Caco-2 (cell line): ENCODE measurements around the gene NOP16. TPM values are rescaled to one million over a fixed set of nuclear protein-coding genes. Genes with fewer than 3 reads are reported as not detected.

Experiments
- BruUV-seq: library from RNA; stranded (reverse); fragments of 400-500 nt; replicated peaks from 2 replicates; lab custom pipeline; 2021; lab: Mats Ljungman, UMichigan
- CTCF ChIA-PET: fragments of 300-600 bp; sonication (Branson Sonifier 250); formaldehyde crosslinking; loops from one replicate; lab custom pipeline; 2022; ENCODE audit warnings: antibody characterized with exemption; lab: Charles Lee
- POLR2A ChIA-PET: fragments of 300-600 bp; sonication (Branson Sonifier 250); formaldehyde crosslinking; loops from one replicate; lab custom pipeline; 2022; ENCODE audit warnings: antibody characterized with exemption; lab: Charles Lee
- DNase-seq, 2 experiments: peaks; one replicate each; pipeline versions ENCODE4 v3.0.0 to v3.0.0-alpha.2; 2020 to 2022
- H3K27me3 ChIP-seq: replicated peaks from 2 replicates; pipeline ENCODE4 v1.6.0; 2011; ENCODE audit warnings: low read length; ENCODE audit not compliant: control insufficient read depth, insufficient read depth
- H3K36me3 ChIP-seq: 2 replicates; pipeline ENCODE4 v1.5.1; 2011; ENCODE audit warnings: low read length; ENCODE audit not compliant: control insufficient read depth, insufficient read depth
- H3K4me1 ChIP-seq: fragments of 250-450 bp; sonication (Bioruptor Pico); 2 replicates; pipeline ENCODE4 v1.5.1; 2020; ENCODE audit warnings: mild to moderate bottlenecking
- H3K4me3 ChIP-seq: 2 replicates; pipeline ENCODE4 v1.5.1; 2011; ENCODE audit warnings: low read depth, mild to moderate bottlenecking, control low read depth, low read length
- H3K9me3 ChIP-seq: fragments of 250-450 bp; sonication (Bioruptor Pico); 2 replicates; pipeline ENCODE4 v1.5.1; 2020; ENCODE audit warnings: mild to moderate bottlenecking, moderate library complexity
- H3K27ac Mint-ChIP-seq: one replicate; pipeline ENCODE4 v1.8.0; 2022; ENCODE audit warnings: mixed read lengths; ENCODE audit not compliant: unreplicated experiment
- H3K27me3 Mint-ChIP-seq: one replicate; pipeline ENCODE4 v1.8.0; 2022; ENCODE audit warnings: mixed read lengths; ENCODE audit not compliant: insufficient read depth, unreplicated experiment
- H3K36me3 Mint-ChIP-seq: one replicate; pipeline ENCODE4 v1.8.0; 2022; ENCODE audit warnings: mild to moderate bottlenecking, mixed read lengths; ENCODE audit not compliant: insufficient read depth, unreplicated experiment
- H3K4me1 Mint-ChIP-seq: one replicate; pipeline ENCODE4 v1.8.0; 2022; ENCODE audit warnings: low read depth, mixed read lengths; ENCODE audit not compliant: unreplicated experiment
- H3K4me3 Mint-ChIP-seq: one replicate; pipeline ENCODE4 v1.8.0; 2022; ENCODE audit warnings: mild to moderate bottlenecking, moderate library complexity, mixed read lengths; ENCODE audit not compliant: unreplicated experiment
- H3K9me3 Mint-ChIP-seq: one replicate; pipeline ENCODE4 v1.8.0; 2022; ENCODE audit warnings: mixed read lengths; ENCODE audit not compliant: unreplicated experiment
- intact Hi-C: fragments of 100-400 bp; cut with micrococcal nuclease; formaldehyde crosslinking; loops from one replicate; pipeline ENCODE4 v1.10.0; 2022; ENCODE audit not compliant: unreplicated experiment
- total RNA-seq: library from RNA; stranded (reverse); gene quantifications from 2 replicates; pipeline ENCODE4 v1.2.3, GENCODE V29; 2022
- TF ChIP-seq, protein P1 (sequence below), 2 experiments: fragments of 200-600 bp in 1 of 2; IDR thresholded peaks; 1 replicate in 1 of 2; 2 replicates in 1 of 2; pipeline versions ENCODE4 v1.5.1 to v1.8.0; 2011 to 2022; ENCODE audit warnings: antibody characterized with exemption in 1 of 2, control low read depth in 1 of 2, inconsistent platforms in 1 of 2, low read depth in 1 of 2, low read length in 1 of 2, mild to moderate bottlenecking in 1 of 2, moderate library complexity in 1 of 2; ENCODE audit not compliant: insufficient read depth in 1 of 2, severe bottlenecking in 1 of 2, unreplicated experiment in 1 of 2

The NOP16 gene
- total RNA-seq, 1 experiment from 2014 or later: 48.0 TPM

DNA sequence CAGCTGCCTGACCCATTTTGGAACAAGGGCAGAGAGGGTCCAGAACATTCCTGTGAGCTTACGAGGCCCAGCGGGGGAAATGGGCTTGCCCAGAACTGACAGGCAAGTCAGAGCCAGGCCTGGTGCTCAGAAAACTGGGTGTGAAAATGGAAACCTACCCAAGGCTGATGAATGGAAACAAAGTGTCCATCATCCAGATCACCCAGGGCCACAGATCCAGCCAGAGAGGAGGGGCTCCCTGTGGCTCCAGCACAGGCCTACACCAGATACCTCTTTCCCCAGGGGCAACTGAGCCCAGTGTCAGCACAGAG is 24.8 kb upstream of the NOP16 start:
- Mint-ChIP-seq H3K4me3 (no peak overlapping the region), H3K27ac (no peak overlapping the region), H3K27me3 (no peaks in the 10 kb centered on the region), H3K9me3 (no peaks in the 10 kb centered on the region), H3K36me3 (peaks cover 25% of the 10 kb centered on the region), H3K4me1 (peaks cover 21% of the 10 kb centered on the region)
- intact Hi-C loops: loop anchor here (10.0 kb wide), 1 partner anchor 72 kb away; no protein-coding TSS in a partner anchor
- ChIA-PET CTCF (no interaction called here), POLR2A (no interaction called here)
- no peaks in the 10 kb centered on the region for H3K27me3 ChIP-seq
- no peak overlapping the region for H3K4me3 ChIP-seq
- H3K36me3 ChIP-seq: no peaks in the 10 kb centered on the region
- no TSS peak for BruUV-seq
- TF ChIP-seq, protein P1, sequence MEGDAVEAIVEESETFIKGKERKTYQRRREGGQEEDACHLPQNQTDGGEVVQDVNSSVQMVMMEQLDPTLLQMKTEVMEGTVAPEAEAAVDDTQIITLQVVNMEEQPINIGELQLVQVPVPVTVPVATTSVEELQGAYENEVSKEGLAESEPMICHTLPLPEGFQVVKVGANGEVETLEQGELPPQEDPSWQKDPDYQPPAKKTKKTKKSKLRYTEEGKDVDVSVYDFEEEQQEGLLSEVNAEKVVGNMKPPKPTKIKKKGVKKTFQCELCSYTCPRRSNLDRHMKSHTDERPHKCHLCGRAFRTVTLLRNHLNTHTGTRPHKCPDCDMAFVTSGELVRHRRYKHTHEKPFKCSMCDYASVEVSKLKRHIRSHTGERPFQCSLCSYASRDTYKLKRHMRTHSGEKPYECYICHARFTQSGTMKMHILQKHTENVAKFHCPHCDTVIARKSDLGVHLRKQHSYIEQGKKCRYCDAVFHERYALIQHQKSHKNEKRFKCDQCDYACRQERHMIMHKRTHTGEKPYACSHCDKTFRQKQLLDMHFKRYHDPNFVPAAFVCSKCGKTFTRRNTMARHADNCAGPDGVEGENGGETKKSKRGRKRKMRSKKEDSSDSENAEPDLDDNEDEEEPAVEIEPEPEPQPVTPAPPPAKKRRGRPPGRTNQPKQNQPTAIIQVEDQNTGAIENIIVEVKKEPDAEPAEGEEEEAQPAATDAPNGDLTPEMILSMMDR (IDR thresholded peaks at IDR 0.05; ENCODE audit: insufficient read depth in 1 of 2, low read depth in 1 of 2, low read length in 1 of 2, severe bottlenecking in 1 of 2, unreplicated experiment in 1 of 2): no peak
- no peak for DNase-seq
- H3K4me1 ChIP-seq: peaks cover 17% of the 10 kb centered on the region
- H3K9me3 ChIP-seq: no peaks in the 10 kb centered on the region

DNA sequence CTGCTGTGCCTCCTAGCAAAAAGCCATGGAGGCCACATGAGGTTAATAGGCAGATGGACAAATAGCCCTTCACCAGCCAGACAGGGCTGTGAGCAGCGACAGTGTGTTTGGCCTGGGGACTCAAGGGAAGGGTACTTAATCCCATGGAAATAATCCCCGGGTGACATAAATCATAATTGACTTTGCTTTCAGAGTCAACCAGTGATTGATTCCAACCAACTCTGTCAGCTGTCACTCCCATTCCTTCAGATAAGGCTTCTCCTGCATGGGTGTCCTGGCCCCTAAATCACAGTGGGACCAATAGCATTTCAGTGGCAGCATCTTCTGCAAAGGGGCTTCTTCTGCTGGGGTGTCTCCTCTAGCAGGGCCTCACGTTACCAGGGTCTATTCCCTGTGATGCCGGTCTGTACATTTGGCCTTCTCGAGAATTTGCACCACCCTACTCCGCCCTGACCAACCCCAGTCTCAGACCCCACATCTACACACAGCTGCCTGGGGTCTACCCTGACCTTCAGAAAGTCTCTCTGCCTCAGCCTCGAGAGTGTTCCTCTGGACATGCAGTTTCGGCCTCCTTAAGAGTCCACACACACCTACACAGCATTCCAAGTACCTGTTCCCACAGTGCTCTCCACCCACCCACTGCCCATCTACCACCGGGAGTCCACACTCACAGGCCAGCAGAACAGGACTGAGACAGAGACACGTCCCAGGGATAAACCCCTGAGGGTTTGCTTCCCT is 24.3 kb upstream of the NOP16 start:
- Mint-ChIP-seq H3K4me3 (no peak overlapping the region), H3K36me3 (peaks cover 27% of the 10 kb centered on the region), H3K4me1 (peaks cover 17% of the 10 kb centered on the region), H3K9me3 (no peaks in the 10 kb centered on the region), H3K27ac (no peak overlapping the region), H3K27me3 (no peaks in the 10 kb centered on the region)
- ChIA-PET CTCF (no interaction called here), POLR2A (no interaction called here)
- intact Hi-C loops: loop anchor here (10.0 kb wide), 1 partner anchor 72 kb away; no protein-coding TSS in a partner anchor
- no TSS peak for BruUV-seq
- Histone ChIP-seq H3K27me3 (no peaks in the 10 kb centered on the region), H3K36me3 (no peaks in the 10 kb centered on the region), H3K4me3 (no peak overlapping the region), H3K4me1 (peaks cover 12% of the 10 kb centered on the region), H3K9me3 (no peaks in the 10 kb centered on the region)
- TF ChIP-seq, protein P1 (IDR thresholded peaks at IDR 0.05; ENCODE audit: insufficient read depth in 1 of 2, low read depth in 1 of 2, low read length in 1 of 2, severe bottlenecking in 1 of 2, unreplicated experiment in 1 of 2): no peak
- DNase-seq: no peak

DNA sequence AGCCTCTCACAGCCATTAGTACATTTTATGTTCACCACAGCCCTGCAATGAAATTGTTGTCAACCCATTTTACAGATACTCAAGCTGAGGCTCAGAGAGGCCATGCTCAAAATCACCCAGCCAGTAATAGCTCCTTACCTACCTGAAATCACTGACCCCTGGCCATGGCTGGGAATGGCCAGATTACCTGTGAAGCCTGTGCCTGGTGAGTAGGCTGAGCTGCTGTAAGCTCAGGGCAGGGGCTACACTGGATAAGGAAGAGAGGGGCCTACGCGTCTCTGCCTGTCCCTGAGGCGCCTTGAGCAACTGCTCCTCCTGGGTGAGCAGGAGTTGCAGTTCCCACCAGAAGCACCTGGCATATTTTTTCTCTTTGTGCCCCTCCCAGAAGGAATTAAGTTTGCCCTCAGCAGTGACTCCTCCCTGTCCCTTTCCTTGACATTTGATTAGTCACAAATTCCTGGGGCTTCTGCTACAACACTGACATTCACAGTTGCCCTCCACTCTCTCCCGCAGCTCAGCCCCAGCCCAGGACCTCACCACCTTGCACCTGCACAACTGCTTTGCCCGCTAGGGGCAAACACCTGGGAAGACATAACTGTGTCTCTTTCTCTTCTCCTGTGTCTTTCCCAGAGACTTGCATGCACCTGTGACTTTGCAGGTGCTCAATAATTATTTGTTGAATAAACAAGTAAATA is 22.2 kb upstream of the NOP16 start:
- Mint-ChIP-seq H3K4me1 (peaks cover 9% of the 10 kb centered on the region), H3K4me3 (no peak overlapping the region), H3K36me3 (peaks cover 38% of the 10 kb centered on the region), H3K27me3 (no peaks in the 10 kb centered on the region), H3K9me3 (no peaks in the 10 kb centered on the region), H3K27ac (no peak overlapping the region)
- Histone ChIP-seq H3K4me1 (peaks cover 4% of the 10 kb centered on the region; the same call in 1 of the 2 replicates), H3K36me3 (no peaks in the 10 kb centered on the region), H3K4me3 (no peak overlapping the region), H3K9me3 (no peaks in the 10 kb centered on the region), H3K27me3 (no peaks in the 10 kb centered on the region)
- CTCF ChIA-PET: no interaction called here
- intact Hi-C loops: loop anchor here (10.0 kb wide), 1 partner anchor 74 kb away; no protein-coding TSS in a partner anchor
- no peak for DNase-seq
- POLR2A ChIA-PET: no interaction called here
- no TSS peak for BruUV-seq
- TF ChIP-seq, protein P1 (IDR thresholded peaks at IDR 0.05; ENCODE audit: insufficient read depth in 1 of 2, low read depth in 1 of 2, low read length in 1 of 2, severe bottlenecking in 1 of 2, unreplicated experiment in 1 of 2): no peak
